Measurements from ENCODE around the gene TRMT2B. TPM values are rescaled to one million over a fixed set of nuclear protein-coding genes. Genes with fewer than 3 reads are reported as not detected.

Gene TRMT2B
- total RNA-seq, 1 experiment from 2014 or later, result 9.5 TPM

DNA sequence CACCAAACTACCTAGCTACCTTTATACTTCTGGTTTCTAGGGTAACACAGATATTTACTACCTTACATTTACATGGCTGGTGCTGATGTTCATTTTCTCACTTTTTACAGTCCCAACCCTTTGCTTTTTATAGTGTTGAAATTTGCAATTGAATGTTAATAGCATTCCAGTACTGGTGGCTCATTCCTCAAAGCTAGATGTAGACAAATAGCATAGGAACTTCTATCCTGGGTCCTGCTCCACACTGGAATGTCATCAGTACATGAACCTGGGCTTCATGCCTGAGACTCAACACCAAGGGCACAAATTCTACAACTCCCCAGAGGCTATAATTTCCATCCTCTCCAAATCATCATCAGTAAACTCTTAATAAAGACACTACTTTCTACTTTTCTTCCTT, 10.3 kb upstream of the TRMT2B start:
- CTCF ChIA-PET, result no interaction called here
- no peak for ATAC-seq

More for the DNA sequence above, 10.3 kb upstream of the TRMT2B start:
- H3K27ac ChIP-seq (ENCODE audit: low read depth, low read length), result no peak overlapping the region
- TF ChIP-seq SIN3A (IDR thresholded peaks at IDR 0.05; ENCODE audit: low read depth), result no peak
- TF ChIP-seq, protein P1, sequence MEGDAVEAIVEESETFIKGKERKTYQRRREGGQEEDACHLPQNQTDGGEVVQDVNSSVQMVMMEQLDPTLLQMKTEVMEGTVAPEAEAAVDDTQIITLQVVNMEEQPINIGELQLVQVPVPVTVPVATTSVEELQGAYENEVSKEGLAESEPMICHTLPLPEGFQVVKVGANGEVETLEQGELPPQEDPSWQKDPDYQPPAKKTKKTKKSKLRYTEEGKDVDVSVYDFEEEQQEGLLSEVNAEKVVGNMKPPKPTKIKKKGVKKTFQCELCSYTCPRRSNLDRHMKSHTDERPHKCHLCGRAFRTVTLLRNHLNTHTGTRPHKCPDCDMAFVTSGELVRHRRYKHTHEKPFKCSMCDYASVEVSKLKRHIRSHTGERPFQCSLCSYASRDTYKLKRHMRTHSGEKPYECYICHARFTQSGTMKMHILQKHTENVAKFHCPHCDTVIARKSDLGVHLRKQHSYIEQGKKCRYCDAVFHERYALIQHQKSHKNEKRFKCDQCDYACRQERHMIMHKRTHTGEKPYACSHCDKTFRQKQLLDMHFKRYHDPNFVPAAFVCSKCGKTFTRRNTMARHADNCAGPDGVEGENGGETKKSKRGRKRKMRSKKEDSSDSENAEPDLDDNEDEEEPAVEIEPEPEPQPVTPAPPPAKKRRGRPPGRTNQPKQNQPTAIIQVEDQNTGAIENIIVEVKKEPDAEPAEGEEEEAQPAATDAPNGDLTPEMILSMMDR (IDR thresholded peaks at IDR 0.05 in 2 of 3, conservative IDR thresholded peaks at IDR 0.05 in 1 of 3; ENCODE audit: borderline replicate concordance in 1 of 3, insufficient read depth in 1 of 3, low read depth in 2 of 3, low read length in 2 of 3), result no peak
- TF ChIP-seq POLR2AphosphoS5 (IDR thresholded peaks at IDR 0.05; ENCODE audit: low read depth, low read length), result no peak
- no peak for TF ChIP-seq POLR2A (IDR thresholded peaks at IDR 0.05; ENCODE audit: borderline replicate concordance, extremely low read depth, insufficient read depth, insufficient read length)
- TF ChIP-seq SP1 (IDR thresholded peaks at IDR 0.05; ENCODE audit: low read depth), result no peak
- TF ChIP-seq, protein P2, sequence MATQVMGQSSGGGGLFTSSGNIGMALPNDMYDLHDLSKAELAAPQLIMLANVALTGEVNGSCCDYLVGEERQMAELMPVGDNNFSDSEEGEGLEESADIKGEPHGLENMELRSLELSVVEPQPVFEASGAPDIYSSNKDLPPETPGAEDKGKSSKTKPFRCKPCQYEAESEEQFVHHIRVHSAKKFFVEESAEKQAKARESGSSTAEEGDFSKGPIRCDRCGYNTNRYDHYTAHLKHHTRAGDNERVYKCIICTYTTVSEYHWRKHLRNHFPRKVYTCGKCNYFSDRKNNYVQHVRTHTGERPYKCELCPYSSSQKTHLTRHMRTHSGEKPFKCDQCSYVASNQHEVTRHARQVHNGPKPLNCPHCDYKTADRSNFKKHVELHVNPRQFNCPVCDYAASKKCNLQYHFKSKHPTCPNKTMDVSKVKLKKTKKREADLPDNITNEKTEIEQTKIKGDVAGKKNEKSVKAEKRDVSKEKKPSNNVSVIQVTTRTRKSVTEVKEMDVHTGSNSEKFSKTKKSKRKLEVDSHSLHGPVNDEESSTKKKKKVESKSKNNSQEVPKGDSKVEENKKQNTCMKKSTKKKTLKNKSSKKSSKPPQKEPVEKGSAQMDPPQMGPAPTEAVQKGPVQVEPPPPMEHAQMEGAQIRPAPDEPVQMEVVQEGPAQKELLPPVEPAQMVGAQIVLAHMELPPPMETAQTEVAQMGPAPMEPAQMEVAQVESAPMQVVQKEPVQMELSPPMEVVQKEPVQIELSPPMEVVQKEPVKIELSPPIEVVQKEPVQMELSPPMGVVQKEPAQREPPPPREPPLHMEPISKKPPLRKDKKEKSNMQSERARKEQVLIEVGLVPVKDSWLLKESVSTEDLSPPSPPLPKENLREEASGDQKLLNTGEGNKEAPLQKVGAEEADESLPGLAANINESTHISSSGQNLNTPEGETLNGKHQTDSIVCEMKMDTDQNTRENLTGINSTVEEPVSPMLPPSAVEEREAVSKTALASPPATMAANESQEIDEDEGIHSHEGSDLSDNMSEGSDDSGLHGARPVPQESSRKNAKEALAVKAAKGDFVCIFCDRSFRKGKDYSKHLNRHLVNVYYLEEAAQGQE (IDR thresholded peaks at IDR 0.05; ENCODE audit: low read depth), result no peak
- TF ChIP-seq RAD21 (IDR thresholded peaks at IDR 0.05; ENCODE audit: low read depth), result no peak
- TF ChIP-seq EGR1 (IDR thresholded peaks at IDR 0.05; ENCODE audit: low read depth), result no peak
- TF ChIP-seq, protein P3, sequence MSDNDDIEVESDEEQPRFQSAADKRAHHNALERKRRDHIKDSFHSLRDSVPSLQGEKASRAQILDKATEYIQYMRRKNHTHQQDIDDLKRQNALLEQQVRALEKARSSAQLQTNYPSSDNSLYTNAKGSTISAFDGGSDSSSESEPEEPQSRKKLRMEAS (IDR thresholded peaks at IDR 0.05), result no peak
- TF ChIP-seq, protein P4, sequence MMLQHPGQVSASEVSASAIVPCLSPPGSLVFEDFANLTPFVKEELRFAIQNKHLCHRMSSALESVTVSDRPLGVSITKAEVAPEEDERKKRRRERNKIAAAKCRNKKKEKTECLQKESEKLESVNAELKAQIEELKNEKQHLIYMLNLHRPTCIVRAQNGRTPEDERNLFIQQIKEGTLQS (IDR thresholded peaks at IDR 0.05), result no peak
- no peak for TF ChIP-seq ELF1 (IDR thresholded peaks at IDR 0.05; ENCODE audit: borderline replicate concordance, low read depth)
- no peak for TF ChIP-seq CBX3 (IDR thresholded peaks at IDR 0.05; ENCODE audit: low read depth)
- no peak for TF ChIP-seq CEBPB (IDR thresholded peaks at IDR 0.05; ENCODE audit: low read depth)
- TF ChIP-seq EZH2phosphoT487 (IDR thresholded peaks at IDR 0.05; ENCODE audit: borderline replicate concordance), result no peak
- no peak for TF ChIP-seq ZFX (IDR thresholded peaks at IDR 0.05)
- H3K79me2 ChIP-seq (ENCODE audit: insufficient read depth, low read length), result no peaks in the 10 kb centered on the region
- H2AFZ ChIP-seq (ENCODE audit: low read depth, low read length, poor library complexity, severe bottlenecking), result no peak overlapping the region
- RAD21 ChIA-PET (ENCODE audit: low non-redundant PET in 1 of 2, low total read pairs in 2 of 2, uncharacterized antibody in 2 of 2, unreplicated experiment in 2 of 2), result no interaction called here
- DNase-seq (ENCODE audit: low read depth, low spot score), result no peak
- no peaks in the 10 kb centered on the region for H3K27me3 ChIP-seq (ENCODE audit: insufficient read depth, low read length)
- peaks cover 0 to under 1% of the 10 kb centered on the region in 2 experiments; a peak in 1 of 4 replicates for H3K4me1 ChIP-seq (ENCODE audit: control insufficient read depth in 1 of 2, insufficient read depth in 2 of 2, low read length in 2 of 2)
- H4K20me1 ChIP-seq (ENCODE audit: insufficient read depth), result no peaks in the 10 kb centered on the region
- H3K4me2 ChIP-seq (ENCODE audit: low read length), result no peak overlapping the region
- POLR2A ChIA-PET, result no interaction called here
- H3K9me2 ChIP-seq (ENCODE audit: insufficient read depth), result no peaks in the 10 kb centered on the region
- H3K9ac ChIP-seq (ENCODE audit: low read length), result no peak overlapping the region
- intact Hi-C loops (cut with micrococcal nuclease), result no loop called here
- no peaks in the 10 kb centered on the region for H3K9me3 ChIP-seq (ENCODE audit: control insufficient read depth in 1 of 2, insufficient read depth in 1 of 2, low read depth in 1 of 2, low read length in 2 of 2)
- no peak overlapping the region for H3K4me3 ChIP-seq (replicated peaks in 1 of 2; ENCODE audit: low read depth in 1 of 2, low read length in 2 of 2)
- no TSS peak for BruUV-seq (replicated peaks)
- H3K36me3 ChIP-seq (ENCODE audit: control insufficient read depth in 1 of 2, insufficient read depth in 2 of 2, low read length in 2 of 2), result no peaks in the 10 kb centered on the region

All from HCT116 (cell line).